Pancreas (tissue), 10 donors: Measurements from ENCODE around the gene ROM1. TPM values are rescaled to one million over a fixed set of nuclear protein-coding genes. Genes with fewer than 3 reads are reported as not detected.

Source experiments
- ATAC-seq, 4 donors: fragments of 200-7000 bp; cut with Tn5 transposase; one replicate each; pipeline versions ENCODE4 v1.8.0 to v1.9.1; 2020; ENCODE audit warnings: mild to moderate bottlenecking in 4 of 4, moderate library complexity in 4 of 4
- DNase-seq, 6 donors: peaks; one replicate each; pipeline ENCODE4 v3.0.0-alpha.2; 2020
- FAIRE-seq: peaks from 2 replicates; lab custom pipeline; 2012; peaks lifted over from hg19 to GRCh38; lab: Jason Lieb, UNC
- H3K27ac ChIP-seq, 4 donors: fragments of 200-600 bp; sonication (generic); 1 replicate in 3 of 4; 2 replicates in 1 of 4; pipeline versions ENCODE4 v1.5.0 to v1.8.0; 2020
- H3K27me3 ChIP-seq, 4 donors: fragments of 200-600 bp; one replicate each; pipeline ENCODE4 v1.8.0; 2021
- H3K36me3 ChIP-seq, 3 donors: fragments of 200-600 bp; sonication (generic) in 1 of 3; one replicate each; pipeline versions ENCODE4 v1.5.0 to v1.8.0; 2020 to 2021
- H3K4me1 ChIP-seq, 3 donors: fragments of 200-600 bp; one replicate each; pipeline ENCODE4 v1.8.0; 2021
- H3K4me3 ChIP-seq, 4 donors: fragments of 200-600 bp; sonication (generic) in 2 of 4; one replicate each; pipeline versions ENCODE4 v1.5.0 to v1.8.0; 2020 to 2021
- H3K9me3 ChIP-seq, 4 donors: fragments of 200-600 bp; one replicate each; pipeline ENCODE4 v1.8.0; 2021
- WGBS, 2 donors: extraction: QIAGEN DNeasy Blood & Tissue Kit; methylation state at CpG; one replicate each; pipeline ENCODE4 v1.1.7; 2013; 5-methylcytosine and 5-hydroxymethylcytosine counted together
- intact Hi-C, 3 donors: fragments of 100-400 bp; cut with DNase I; formaldehyde crosslinking; loops; one replicate each; pipeline versions ENCODE4 v1.11.1 to v1.14.2; 2022
- polyA plus RNA-seq, 2 donors: library from polyadenylated mRNA; stranded (reverse); fragments of 200-250 nt; gene quantifications; one replicate each; pipeline ENCODE4 v1.2.3, GENCODE V29; 2013
- total RNA-seq, 6 donors: library from RNA; stranded (reverse); fragmentation: NEBNext Ultra II Directional in 4 of 6; extraction: Animal tissue kit (Norgen Biotek cat#: 25700) in 4 of 6; gene quantifications; one replicate each; pipeline versions ENCODE4 v1.2.1 to v1.2.4, GENCODE V29; 2021 to 2023
- TF ChIP-seq, protein P1 (sequence below), 4 donors: fragments of 200-600 bp; sonication (generic) in 3 of 4; IDR thresholded peaks; one replicate each; pipeline versions ENCODE4 v1.5.0 to v1.8.0; 2021; ENCODE audit warnings: antibody characterized with exemption in 4 of 4
- donor health status: healthy with polysubstance abuse.
- donor health status: DM: no; HTN: no; CAD: no; lungs with moderate emphysema.
- donor health status: DM: no; HTN: no; CAD: no.
- donor health status: control.
- donor health status: control.
- donor health status: Bipolar disorder and iron deficiency.
- donor health status: DM: yes; HTN: yes; CAD: no.
- donor health status: DM: no; HTN: no; CAD: no.
- donor health status: DM: no; HTN: no; CAD: no.
- donor health status: DM: yes; HTN: yes; CAD: no.

Gene ROM1
- total and polyA plus RNA-seq, 8 donors: 0.65 to 5.6 (median 1.8) TPM

DNA sequence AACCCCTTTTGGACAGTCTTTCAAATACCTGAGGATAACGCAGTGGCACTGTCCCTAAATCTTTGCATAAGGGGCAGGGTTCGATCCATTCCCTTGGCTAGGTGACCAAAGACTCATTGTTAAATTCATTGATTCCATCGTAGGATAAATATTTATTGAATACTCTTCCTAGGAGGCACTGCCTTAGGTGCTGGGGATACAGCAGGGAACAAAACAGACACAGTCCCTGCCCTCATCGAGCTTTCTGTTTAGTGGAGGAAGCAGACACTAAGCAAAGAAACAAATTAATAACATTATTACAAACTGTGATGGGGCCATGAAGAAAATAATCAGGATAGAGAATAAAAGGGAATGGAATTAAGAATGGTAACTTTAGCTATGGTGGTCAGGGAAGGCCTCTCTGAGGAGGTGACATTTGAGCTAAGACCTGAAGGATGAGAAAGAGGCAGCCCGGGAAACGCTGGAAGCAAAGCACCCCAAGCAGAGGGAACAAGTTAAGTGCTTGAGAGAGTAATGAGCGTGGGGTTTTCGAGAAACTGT lies 8.0 kb downstream of the ROM1 start:
- FAIRE-seq (no peak), ATAC-seq (no peak), DNase-seq (no peak)
- TF ChIP-seq, protein P1, sequence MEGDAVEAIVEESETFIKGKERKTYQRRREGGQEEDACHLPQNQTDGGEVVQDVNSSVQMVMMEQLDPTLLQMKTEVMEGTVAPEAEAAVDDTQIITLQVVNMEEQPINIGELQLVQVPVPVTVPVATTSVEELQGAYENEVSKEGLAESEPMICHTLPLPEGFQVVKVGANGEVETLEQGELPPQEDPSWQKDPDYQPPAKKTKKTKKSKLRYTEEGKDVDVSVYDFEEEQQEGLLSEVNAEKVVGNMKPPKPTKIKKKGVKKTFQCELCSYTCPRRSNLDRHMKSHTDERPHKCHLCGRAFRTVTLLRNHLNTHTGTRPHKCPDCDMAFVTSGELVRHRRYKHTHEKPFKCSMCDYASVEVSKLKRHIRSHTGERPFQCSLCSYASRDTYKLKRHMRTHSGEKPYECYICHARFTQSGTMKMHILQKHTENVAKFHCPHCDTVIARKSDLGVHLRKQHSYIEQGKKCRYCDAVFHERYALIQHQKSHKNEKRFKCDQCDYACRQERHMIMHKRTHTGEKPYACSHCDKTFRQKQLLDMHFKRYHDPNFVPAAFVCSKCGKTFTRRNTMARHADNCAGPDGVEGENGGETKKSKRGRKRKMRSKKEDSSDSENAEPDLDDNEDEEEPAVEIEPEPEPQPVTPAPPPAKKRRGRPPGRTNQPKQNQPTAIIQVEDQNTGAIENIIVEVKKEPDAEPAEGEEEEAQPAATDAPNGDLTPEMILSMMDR (IDR thresholded peaks at IDR 0.05): no peak
- 21 to 23% methylated on average over 8 of the region's 8 CpGs for WGBS, 2 donors
- H3K4me1 ChIP-seq: peaks cover 0 to 9% (median 7%) of the 10 kb centered on the region in 3 donors
- H3K27me3 ChIP-seq: no peaks in the 10 kb centered on the region
- peaks cover under 1 to 8% (median 6%) of the 10 kb centered on the region in 3 donors for H3K36me3 ChIP-seq
- H3K27ac ChIP-seq: peak overlapping the region; percentile 49 to 84 (median 78)
- intact Hi-C loops: no loop called here
- H3K9me3 ChIP-seq: no peaks in the 10 kb centered on the region
- peak overlapping the region; percentile 55 to 79 (median 62) for H3K4me3 ChIP-seq

DNA sequence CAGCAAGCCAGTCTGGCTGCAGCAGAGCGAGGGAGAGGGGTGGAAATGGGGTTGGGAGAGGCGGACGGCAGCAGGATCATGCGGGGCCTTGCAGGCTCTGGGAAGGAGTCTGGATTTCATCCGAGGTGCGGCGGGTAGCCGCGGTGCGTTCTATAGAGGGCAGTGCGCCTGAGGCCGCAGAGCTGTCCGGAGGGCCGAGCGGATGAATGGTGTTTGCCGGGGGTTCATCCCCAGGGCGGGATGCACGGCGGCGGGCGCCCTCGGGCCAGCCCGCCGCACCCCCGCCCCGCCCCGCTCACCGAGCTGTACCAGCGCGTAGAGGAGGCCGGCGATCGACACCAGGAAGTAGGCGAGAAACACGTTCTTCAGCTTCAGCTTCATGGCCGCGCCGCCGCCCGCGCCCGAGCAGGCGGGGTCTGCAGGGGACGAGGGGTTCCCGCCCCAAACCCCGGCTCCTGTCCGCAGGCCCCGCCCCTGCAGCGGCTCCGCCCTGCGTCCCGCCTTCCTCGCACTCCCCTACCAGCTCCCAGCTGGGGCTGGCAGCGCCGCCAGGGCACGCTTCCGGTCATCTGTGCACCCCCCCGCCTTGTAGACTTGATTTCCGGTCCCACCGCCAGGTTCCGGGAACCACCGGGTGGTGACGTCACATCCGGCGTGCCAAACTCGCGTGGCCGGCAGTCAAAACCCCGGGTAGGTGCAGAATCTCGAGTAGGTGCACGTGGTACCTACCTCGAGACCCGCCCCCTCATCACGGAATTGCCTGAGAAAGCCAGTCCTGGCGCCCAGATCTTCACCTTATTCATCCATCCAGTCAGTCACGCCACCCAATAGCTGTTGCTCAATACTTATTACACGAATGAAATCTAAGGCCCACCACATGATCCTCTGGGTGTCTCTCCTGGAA lies 8.8 kb downstream of the ROM1 start, which contains the start of gene B3GAT3:
B3GAT3 (minus strand) TSS at position 420 of the 904 bp plus-strand sequence; CDS start at position 381, 39 bp downstream.
- intact Hi-C loops: no loop called here
- TF ChIP-seq, protein P1 (IDR thresholded peaks at IDR 0.05): no peak
- WGBS, 2 donors: 1% methylated on average over 47 to 77 of the region's 77 CpGs
- no peak for FAIRE-seq
- Histone ChIP-seq H3K36me3 (peaks cover 5 to 15% (median 13%) of the 10 kb centered on the region in 3 donors), H3K4me3 (peak within 1 kb of the TSS; percentile 55 to 79 (median 62)), H3K9me3 (no peaks in the 10 kb centered on the region), H3K4me1 (peaks cover 0 to 9% (median 7%) of the 10 kb centered on the region in 3 donors), H3K27me3 (no peaks in the 10 kb centered on the region), H3K27ac (peak within 1 kb of the TSS; percentile 49 to 84 (median 78))
- ATAC-seq: peak; percentile 98 to 99 (median 98)
- peak; percentile 97 to 100 (median 99) for DNase-seq

DNA sequence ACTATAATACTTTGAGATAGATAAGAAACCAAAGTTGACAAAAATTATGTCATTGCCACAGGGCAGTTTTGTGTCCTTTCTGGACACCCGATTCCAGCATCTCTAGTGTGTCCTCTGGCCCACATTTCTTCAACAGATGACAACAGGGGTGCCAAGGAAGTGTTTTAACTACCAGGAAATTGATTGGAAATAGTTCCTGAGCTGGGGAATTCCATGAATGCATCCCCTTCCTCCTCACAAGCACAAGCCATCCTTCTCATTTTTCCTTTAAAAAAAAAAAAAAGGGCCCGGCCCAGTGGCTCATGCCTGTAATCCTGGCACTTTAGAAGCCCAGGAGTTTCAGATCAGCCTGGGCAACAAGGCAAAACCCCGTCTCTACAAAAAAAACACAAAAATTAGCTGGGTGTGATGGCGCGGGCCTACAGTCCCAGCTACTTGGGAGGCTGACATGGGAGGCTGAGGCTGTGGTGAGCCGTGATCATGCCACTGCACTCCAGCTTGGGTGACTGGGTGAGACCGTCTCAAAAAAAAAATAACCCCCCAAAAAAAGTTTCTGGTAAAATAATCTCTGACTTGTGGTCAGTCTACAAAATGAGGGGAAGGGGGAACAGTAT lies 9.5 kb downstream of the ROM1 start:
- Histone ChIP-seq H3K9me3 (no peaks in the 10 kb centered on the region), H3K4me1 (peaks cover 0 to 9% (median 7%) of the 10 kb centered on the region in 3 donors), H3K27ac (peak overlapping the region; percentile 49 to 84 (median 74)), H3K36me3 (peaks cover 5 to 21% (median 19%) of the 10 kb centered on the region in 3 donors), H3K27me3 (no peaks in the 10 kb centered on the region), H3K4me3 (peak overlapping the region in 3 of 4 donors; percentile 10 to 79 (median 55))
- TF ChIP-seq, protein P1 (IDR thresholded peaks at IDR 0.05): no peak
- DNase-seq (no peak), FAIRE-seq (no peak), ATAC-seq (no peak)
- 89 to 94% methylated on average over 7 of the region's 7 CpGs for WGBS, 2 donors
- intact Hi-C loops: no loop called here

- no peaks in the 10 kb centered on the region for H3K27me3 ChIP-seq
- intact Hi-C loops: no loop called here
- WGBS, 2 donors: 89 to 93% methylated on average over 3 of the region's 3 CpGs
- H3K4me1 ChIP-seq: no peaks in the 10 kb centered on the region
- TF ChIP-seq, protein P1 (IDR thresholded peaks at IDR 0.05): no peak
- FAIRE-seq: no peak
- no peaks in the 10 kb centered on the region for H3K9me3 ChIP-seq
- H3K36me3 ChIP-seq: peaks cover 8 to 69% (median 44%) of the 10 kb centered on the region in 3 donors
- H3K4me3 ChIP-seq: no peak overlapping the region
- ATAC-seq: no peak
- DNase-seq: no peak
- no peak overlapping the region for H3K27ac ChIP-seq
These were observed 14.7 kb downstream of the ROM1 start for GRCh38 chr11:62627713-62628112.
